BLaER1 treated with 17β-estradiol and CSF1 and Interleukin-3, amounts not matched to agents 10 nM and 100 nM (cell line): Measurements from ENCODE around the gene LIMK2.
"Not testable (repeated sequence)": the region's sequence is repeated elsewhere in the genome, so short reads cannot be mapped to it uniquely, and the experiment has no call there.

Experiments
- H3K27ac ChIP-seq, 11 experiments: shearing (Covaris generic); formaldehyde crosslinking; 2 replicates each; pipeline ENCODE4 v1.8.1; 2022
- H3K27me3 ChIP-seq, 11 experiments: shearing (Covaris generic); formaldehyde crosslinking; 2 replicates each; pipeline ENCODE4 v1.8.1; 2022
- H3K36me3 ChIP-seq, 11 experiments: shearing (Covaris generic); formaldehyde crosslinking; 2 replicates each; pipeline ENCODE4 v1.8.1; 2022
- H3K4me1 ChIP-seq, 10 experiments: shearing (Covaris generic); formaldehyde crosslinking; 2 replicates each; pipeline ENCODE4 v1.8.1; 2022
- H3K4me2 ChIP-seq, 11 experiments: shearing (Covaris generic); formaldehyde crosslinking; 2 replicates each; pipeline ENCODE4 v1.8.1; 2022
- H3K4me3 ChIP-seq, 10 experiments: shearing (Covaris generic); formaldehyde crosslinking; 2 replicates each; pipeline ENCODE4 v1.8.1; 2022
- H3K9ac ChIP-seq, 11 experiments: shearing (Covaris generic); formaldehyde crosslinking; 2 replicates each; pipeline ENCODE4 v1.8.1; 2022
- H3K9me3 ChIP-seq, 11 experiments: shearing (Covaris generic); formaldehyde crosslinking; replicated peaks in 1 of 11; 2 replicates each; pipeline ENCODE4 v1.8.1; 2022
- H4K20me1 ChIP-seq, 11 experiments: shearing (Covaris generic); formaldehyde crosslinking; 2 replicates each; pipeline ENCODE4 v1.8.1; 2022
- Cebpa-rat ChIP-seq, 11 experiments: shearing (Covaris generic); IDR thresholded peaks; 2 replicates each; pipeline ENCODE4 v1.8.1; 2022

Gene LIMK2

GRCh38 chr22:31233001-31233400, 20.9 kb downstream of the LIMK2 start:
- Histone ChIP-seq H3K9ac (peak overlapping the region in 10 of 11 experiments; percentile 14 to 79 (median 72); a peak in 18 of 22 replicates), H3K9me3 (no peaks in the 10 kb centered on the region), H3K4me2 (peak overlapping the region; percentile 78 to 94 (median 87)), H3K27ac (peak overlapping the region; percentile 77 to 88 (median 86)), H3K27me3 (no peaks in the 10 kb centered on the region), H3K4me3 (peak overlapping the region in 1 of 10 experiments; percentile 2; a peak in 1 of 20 replicates), H4K20me1 (no peaks in the 10 kb centered on the region), H3K36me3 (peaks cover 10 to 77% (median 43%) of the 10 kb centered on the region in 11 experiments; a peak in 19 of 22 replicates), H3K4me1 (peaks cover 79 to 100% (median 99%) of the 10 kb centered on the region in 10 experiments)
- TF ChIP-seq Cebpa-rat (IDR thresholded peaks at IDR 0.05): no peak

- peak overlapping the region; percentile 78 to 94 (median 87) for H3K4me2 ChIP-seq
- H3K9ac ChIP-seq: peak overlapping the region; percentile 55 to 81 (median 67)
- TF ChIP-seq Cebpa-rat (IDR thresholded peaks at IDR 0.05): peak in 3 of 11 experiments; percentile 24 to 56 (median 24); a peak in 4 of 22 replicates
- peaks cover 61 to 100% (median 82%) of the 10 kb centered on the region in 10 experiments for H3K4me1 ChIP-seq
- H3K4me3 ChIP-seq: peak overlapping the region in 9 of 10 experiments; percentile 25 to 64 (median 39); a peak in 15 of 20 replicates
- H3K36me3 ChIP-seq: peaks cover 14 to 76% (median 43%) of the 10 kb centered on the region in 11 experiments; a peak in 17 of 22 replicates
- no peaks in the 10 kb centered on the region for H3K9me3 ChIP-seq
- H3K27ac ChIP-seq: peak overlapping the region; percentile 59 to 88 (median 86)
- H4K20me1 ChIP-seq: peaks cover 5 to 19% (median 14%) of the 10 kb centered on the region in 11 experiments; a peak in 16 of 22 replicates
- no peaks in the 10 kb centered on the region for H3K27me3 ChIP-seq
These were observed 23.0 kb downstream of the LIMK2 start for GRCh38 chr22:31235081-31235480.

GRCh38 chr22:31236044-31236443, 23.9 kb downstream of the LIMK2 start:
- not testable (repeated sequence) for H3K9me3 ChIP-seq, H3K27me3 ChIP-seq
- Histone ChIP-seq H3K4me3 (peak overlapping the region in 6 of 10 experiments; percentile 31 to 64 (median 44); a peak in 7 of 20 replicates), H3K4me2 (peak overlapping the region; percentile 78 to 94 (median 87); a peak in 20 of 22 replicates), H3K27ac (peak overlapping the region; percentile 59 to 88 (median 86); a peak in 21 of 22 replicates), H3K4me1 (peaks cover 51 to 100% (median 73%) of the 10 kb centered on the region in 10 experiments), H3K36me3 (peaks cover 20 to 80% (median 53%) of the 10 kb centered on the region in 11 experiments; a peak in 20 of 22 replicates), H4K20me1 (peaks cover 7 to 28% (median 21%) of the 10 kb centered on the region in 11 experiments; a peak in 17 of 22 replicates), H3K9ac (peak overlapping the region in 9 of 11 experiments; percentile 55 to 81 (median 70); a peak in 10 of 22 replicates)

- H3K27me3 ChIP-seq: no peaks in the 10 kb centered on the region
- no peak for TF ChIP-seq Cebpa-rat (IDR thresholded peaks at IDR 0.05)
- H3K4me2 ChIP-seq: peak overlapping the region in 6 of 11 experiments; percentile 12 to 91 (median 75); a peak in 10 of 22 replicates
- peaks cover 14 to 47% (median 33%) of the 10 kb centered on the region in 11 experiments; a peak in 19 of 22 replicates for H4K20me1 ChIP-seq
- no peaks in the 10 kb centered on the region for H3K9me3 ChIP-seq
- H3K27ac ChIP-seq: peak overlapping the region in 5 of 11 experiments; percentile 2 to 54 (median 44); a peak in 6 of 22 replicates
- H3K4me1 ChIP-seq: peaks cover 31 to 100% (median 52%) of the 10 kb centered on the region in 10 experiments
- no peak overlapping the region for H3K4me3 ChIP-seq
- peaks cover 34 to 87% (median 68%) of the 10 kb centered on the region in 11 experiments for H3K36me3 ChIP-seq
- H3K9ac ChIP-seq: peak overlapping the region in 1 of 11 experiments; percentile 20; a peak in 1 of 22 replicates
These were observed 26.0 kb downstream of the LIMK2 start for GRCh38 chr22:31238057-31238456.

- Histone ChIP-seq H3K27ac (peak overlapping the region in 3 of 11 experiments; percentile 31 to 58 (median 32); a peak in 4 of 22 replicates), H4K20me1 (peaks cover 22 to 65% (median 51%) of the 10 kb centered on the region in 11 experiments; a peak in 21 of 22 replicates), H3K4me3 (no peak overlapping the region), H3K36me3 (peaks cover 52 to 92% (median 77%) of the 10 kb centered on the region in 11 experiments), H3K27me3 (no peaks in the 10 kb centered on the region), H3K9me3 (no peaks in the 10 kb centered on the region), H3K4me2 (peak overlapping the region in 3 of 11 experiments; percentile 24 to 91 (median 87); a peak in 5 of 22 replicates), H3K4me1 (peaks cover 13 to 91% (median 36%) of the 10 kb centered on the region in 10 experiments), H3K9ac (peak overlapping the region in 1 of 11 experiments; percentile 43; a peak in 1 of 22 replicates)
- TF ChIP-seq Cebpa-rat (IDR thresholded peaks at IDR 0.05): no peak
These were observed 27.8 kb downstream of the LIMK2 start for GRCh38 chr22:31239771-31240370.

GRCh38 chr22:31241200-31241599, 29.1 kb downstream of the LIMK2 start:
- TF ChIP-seq Cebpa-rat (IDR thresholded peaks at IDR 0.05): no peak
- Histone ChIP-seq H3K36me3 (peaks cover 56 to 96% (median 83%) of the 10 kb centered on the region in 11 experiments), H3K4me3 (no peak overlapping the region), H3K27ac (peak overlapping the region in 1 of 11 experiments; percentile 58; a peak in 3 of 22 replicates), H3K4me2 (peak overlapping the region in 3 of 11 experiments; percentile 14 to 91 (median 87); a peak in 4 of 22 replicates), H4K20me1 (peaks cover 25 to 79% (median 62%) of the 10 kb centered on the region in 11 experiments; a peak in 21 of 22 replicates), H3K4me1 (peaks cover 0 to 86% (median 23%) of the 10 kb centered on the region in 10 experiments; a peak in 17 of 20 replicates), H3K9ac (no peak overlapping the region), H3K27me3 (no peaks in the 10 kb centered on the region), H3K9me3 (no peaks in the 10 kb centered on the region)

- Histone ChIP-seq H3K9me3 (no peaks in the 10 kb centered on the region), H3K4me2 (peak overlapping the region in 2 of 11 experiments; percentile 24 to 91; a peak in 2 of 22 replicates)
These were observed 29.8 kb downstream of the LIMK2 start for GRCh38 chr22:31241936-31242335.

GRCh38 chr22:31243339-31244045, 31.4 kb downstream of the LIMK2 start:
- Histone ChIP-seq H4K20me1 (peaks cover 48 to 99% (median 84%) of the 10 kb centered on the region in 11 experiments), H3K9me3 (no peaks in the 10 kb centered on the region), H3K27me3 (no peaks in the 10 kb centered on the region), H3K4me2 (no peak overlapping the region), H3K4me3 (no peak overlapping the region), H3K36me3 (peaks cover 60 to 99% (median 82%) of the 10 kb centered on the region in 11 experiments), H3K4me1 (peaks cover 14 to 86% (median 21%) of the 10 kb centered on the region in 10 experiments), H3K27ac (no peak overlapping the region), H3K9ac (peak overlapping the region in 1 of 11 experiments; percentile 1; a peak in 1 of 22 replicates)
- no peak for TF ChIP-seq Cebpa-rat (IDR thresholded peaks at IDR 0.05)

More at GRCh38 chr22:31241936-31242335, 29.8 kb downstream of the LIMK2 start:
- Histone ChIP-seq H3K27me3 (no peaks in the 10 kb centered on the region), H3K9ac (no peak overlapping the region), H4K20me1 (peaks cover 32 to 86% (median 68%) of the 10 kb centered on the region in 11 experiments; a peak in 21 of 22 replicates), H3K36me3 (peaks cover 58 to 92% (median 78%) of the 10 kb centered on the region in 11 experiments), H3K4me3 (no peak overlapping the region), H3K4me1 (peaks cover 0 to 86% (median 19%) of the 10 kb centered on the region in 10 experiments; a peak in 13 of 20 replicates), H3K27ac (no peak overlapping the region)
- TF ChIP-seq Cebpa-rat (IDR thresholded peaks at IDR 0.05): no peak
